Neural cell (in vitro differentiated cells): ENCODE measurements around the gene LETMD1.
"Not testable (repeated sequence)": the region's sequence is repeated elsewhere in the genome, so short reads cannot be mapped to it uniquely, and the experiment has no call there.

Experiments used
- TF ChIP-seq, protein P1 (sequence below): fragments of 450-650 bp; IDR thresholded peaks from 2 replicates; pipeline ENCODE4 v1.5.1; 2014; ENCODE audit warnings: antibody characterized with exemption, mild to moderate bottlenecking, moderate library complexity; ENCODE audit not compliant: poor library complexity, severe bottlenecking
- TF ChIP-seq, protein P2 (sequence below): IDR thresholded peaks from 2 replicates; pipeline ENCODE4 v1.6.1; 2012; ENCODE audit warnings: borderline replicate concordance

DNA sequence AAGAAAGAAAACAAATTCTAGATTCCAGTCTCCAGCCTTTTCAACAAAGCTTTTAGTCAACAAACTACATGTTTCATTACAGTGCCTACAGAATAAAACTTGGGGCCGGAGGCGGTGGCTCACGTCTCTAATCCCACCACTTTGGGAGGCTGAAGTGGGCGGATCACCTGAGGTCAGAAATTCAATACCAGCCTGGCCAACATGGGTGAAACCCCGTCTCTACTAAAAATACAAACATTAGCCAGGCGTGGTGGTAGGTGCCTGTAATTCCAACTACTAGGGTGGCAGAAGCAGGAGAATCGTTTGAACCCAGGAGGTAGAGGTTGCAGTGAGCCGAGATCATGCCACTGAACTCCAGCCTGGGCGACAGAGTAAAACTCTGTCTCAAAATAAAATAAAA, 33.7 kb upstream of the LETMD1 start:
- TF ChIP-seq, protein P1, sequence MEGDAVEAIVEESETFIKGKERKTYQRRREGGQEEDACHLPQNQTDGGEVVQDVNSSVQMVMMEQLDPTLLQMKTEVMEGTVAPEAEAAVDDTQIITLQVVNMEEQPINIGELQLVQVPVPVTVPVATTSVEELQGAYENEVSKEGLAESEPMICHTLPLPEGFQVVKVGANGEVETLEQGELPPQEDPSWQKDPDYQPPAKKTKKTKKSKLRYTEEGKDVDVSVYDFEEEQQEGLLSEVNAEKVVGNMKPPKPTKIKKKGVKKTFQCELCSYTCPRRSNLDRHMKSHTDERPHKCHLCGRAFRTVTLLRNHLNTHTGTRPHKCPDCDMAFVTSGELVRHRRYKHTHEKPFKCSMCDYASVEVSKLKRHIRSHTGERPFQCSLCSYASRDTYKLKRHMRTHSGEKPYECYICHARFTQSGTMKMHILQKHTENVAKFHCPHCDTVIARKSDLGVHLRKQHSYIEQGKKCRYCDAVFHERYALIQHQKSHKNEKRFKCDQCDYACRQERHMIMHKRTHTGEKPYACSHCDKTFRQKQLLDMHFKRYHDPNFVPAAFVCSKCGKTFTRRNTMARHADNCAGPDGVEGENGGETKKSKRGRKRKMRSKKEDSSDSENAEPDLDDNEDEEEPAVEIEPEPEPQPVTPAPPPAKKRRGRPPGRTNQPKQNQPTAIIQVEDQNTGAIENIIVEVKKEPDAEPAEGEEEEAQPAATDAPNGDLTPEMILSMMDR: not testable (repeated sequence)
- TF ChIP-seq, protein P2, sequence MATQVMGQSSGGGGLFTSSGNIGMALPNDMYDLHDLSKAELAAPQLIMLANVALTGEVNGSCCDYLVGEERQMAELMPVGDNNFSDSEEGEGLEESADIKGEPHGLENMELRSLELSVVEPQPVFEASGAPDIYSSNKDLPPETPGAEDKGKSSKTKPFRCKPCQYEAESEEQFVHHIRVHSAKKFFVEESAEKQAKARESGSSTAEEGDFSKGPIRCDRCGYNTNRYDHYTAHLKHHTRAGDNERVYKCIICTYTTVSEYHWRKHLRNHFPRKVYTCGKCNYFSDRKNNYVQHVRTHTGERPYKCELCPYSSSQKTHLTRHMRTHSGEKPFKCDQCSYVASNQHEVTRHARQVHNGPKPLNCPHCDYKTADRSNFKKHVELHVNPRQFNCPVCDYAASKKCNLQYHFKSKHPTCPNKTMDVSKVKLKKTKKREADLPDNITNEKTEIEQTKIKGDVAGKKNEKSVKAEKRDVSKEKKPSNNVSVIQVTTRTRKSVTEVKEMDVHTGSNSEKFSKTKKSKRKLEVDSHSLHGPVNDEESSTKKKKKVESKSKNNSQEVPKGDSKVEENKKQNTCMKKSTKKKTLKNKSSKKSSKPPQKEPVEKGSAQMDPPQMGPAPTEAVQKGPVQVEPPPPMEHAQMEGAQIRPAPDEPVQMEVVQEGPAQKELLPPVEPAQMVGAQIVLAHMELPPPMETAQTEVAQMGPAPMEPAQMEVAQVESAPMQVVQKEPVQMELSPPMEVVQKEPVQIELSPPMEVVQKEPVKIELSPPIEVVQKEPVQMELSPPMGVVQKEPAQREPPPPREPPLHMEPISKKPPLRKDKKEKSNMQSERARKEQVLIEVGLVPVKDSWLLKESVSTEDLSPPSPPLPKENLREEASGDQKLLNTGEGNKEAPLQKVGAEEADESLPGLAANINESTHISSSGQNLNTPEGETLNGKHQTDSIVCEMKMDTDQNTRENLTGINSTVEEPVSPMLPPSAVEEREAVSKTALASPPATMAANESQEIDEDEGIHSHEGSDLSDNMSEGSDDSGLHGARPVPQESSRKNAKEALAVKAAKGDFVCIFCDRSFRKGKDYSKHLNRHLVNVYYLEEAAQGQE: not testable (repeated sequence)
